ENCODE measurements around the gene MAPRE2. TPM values are rescaled to one million over a fixed set of nuclear protein-coding genes. Genes with fewer than 3 reads are reported as not detected.

MAPRE2 gene
- total and polyA plus RNA-seq, 8 donors: 4.8 to 18.2 (median 10.6) TPM

DNA sequence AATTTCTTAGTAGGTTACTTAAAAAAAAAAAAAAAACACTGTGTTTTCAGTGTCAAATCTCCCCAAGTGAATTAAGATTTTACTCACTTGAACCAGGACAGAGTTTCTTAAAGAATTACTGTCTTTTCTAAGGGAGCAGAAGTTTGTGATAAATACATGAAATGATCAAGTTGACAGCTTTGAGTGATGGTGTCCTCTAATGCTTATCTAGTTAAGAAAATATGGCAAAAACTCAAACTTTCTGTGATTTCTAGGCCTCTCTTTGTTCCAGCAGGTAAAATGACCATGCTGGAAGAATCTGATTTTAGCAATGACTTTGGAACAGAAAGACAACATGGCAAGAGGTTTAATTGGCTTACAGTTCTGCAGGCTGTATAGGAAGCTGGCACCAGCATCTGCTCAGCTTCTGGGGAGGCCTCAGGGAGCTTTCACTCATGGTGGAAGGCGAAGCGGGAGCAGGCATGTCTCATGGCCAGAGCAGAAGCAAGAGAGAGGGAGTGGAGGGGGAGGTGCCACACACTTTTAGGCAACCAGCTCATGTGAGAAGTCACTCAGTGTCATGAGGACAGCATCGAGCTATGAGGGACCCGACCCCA is 6.6 kb downstream of the MAPRE2 start:
- Histone ChIP-seq H3K27me3 (no peaks in the 10 kb centered on the region), H3K27ac (no peak overlapping the region), H3K4me1 (peaks cover 0 to 14% (median 6%) of the 10 kb centered on the region in 3 donors), H3K4me3 (no peak overlapping the region), H3K36me3 (no peaks in the 10 kb centered on the region), H3K9me3 (no peaks in the 10 kb centered on the region)
- TF ChIP-seq, protein P1, sequence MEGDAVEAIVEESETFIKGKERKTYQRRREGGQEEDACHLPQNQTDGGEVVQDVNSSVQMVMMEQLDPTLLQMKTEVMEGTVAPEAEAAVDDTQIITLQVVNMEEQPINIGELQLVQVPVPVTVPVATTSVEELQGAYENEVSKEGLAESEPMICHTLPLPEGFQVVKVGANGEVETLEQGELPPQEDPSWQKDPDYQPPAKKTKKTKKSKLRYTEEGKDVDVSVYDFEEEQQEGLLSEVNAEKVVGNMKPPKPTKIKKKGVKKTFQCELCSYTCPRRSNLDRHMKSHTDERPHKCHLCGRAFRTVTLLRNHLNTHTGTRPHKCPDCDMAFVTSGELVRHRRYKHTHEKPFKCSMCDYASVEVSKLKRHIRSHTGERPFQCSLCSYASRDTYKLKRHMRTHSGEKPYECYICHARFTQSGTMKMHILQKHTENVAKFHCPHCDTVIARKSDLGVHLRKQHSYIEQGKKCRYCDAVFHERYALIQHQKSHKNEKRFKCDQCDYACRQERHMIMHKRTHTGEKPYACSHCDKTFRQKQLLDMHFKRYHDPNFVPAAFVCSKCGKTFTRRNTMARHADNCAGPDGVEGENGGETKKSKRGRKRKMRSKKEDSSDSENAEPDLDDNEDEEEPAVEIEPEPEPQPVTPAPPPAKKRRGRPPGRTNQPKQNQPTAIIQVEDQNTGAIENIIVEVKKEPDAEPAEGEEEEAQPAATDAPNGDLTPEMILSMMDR (IDR thresholded peaks at IDR 0.05): no peak
- 99% methylated on average over 4 of the region's 4 CpGs for WGBS, 2 donors
- DNase-seq (no peak), FAIRE-seq (no peak), ATAC-seq (no peak)
- intact Hi-C loops (cut with DNase I): no loop called here

DNA sequence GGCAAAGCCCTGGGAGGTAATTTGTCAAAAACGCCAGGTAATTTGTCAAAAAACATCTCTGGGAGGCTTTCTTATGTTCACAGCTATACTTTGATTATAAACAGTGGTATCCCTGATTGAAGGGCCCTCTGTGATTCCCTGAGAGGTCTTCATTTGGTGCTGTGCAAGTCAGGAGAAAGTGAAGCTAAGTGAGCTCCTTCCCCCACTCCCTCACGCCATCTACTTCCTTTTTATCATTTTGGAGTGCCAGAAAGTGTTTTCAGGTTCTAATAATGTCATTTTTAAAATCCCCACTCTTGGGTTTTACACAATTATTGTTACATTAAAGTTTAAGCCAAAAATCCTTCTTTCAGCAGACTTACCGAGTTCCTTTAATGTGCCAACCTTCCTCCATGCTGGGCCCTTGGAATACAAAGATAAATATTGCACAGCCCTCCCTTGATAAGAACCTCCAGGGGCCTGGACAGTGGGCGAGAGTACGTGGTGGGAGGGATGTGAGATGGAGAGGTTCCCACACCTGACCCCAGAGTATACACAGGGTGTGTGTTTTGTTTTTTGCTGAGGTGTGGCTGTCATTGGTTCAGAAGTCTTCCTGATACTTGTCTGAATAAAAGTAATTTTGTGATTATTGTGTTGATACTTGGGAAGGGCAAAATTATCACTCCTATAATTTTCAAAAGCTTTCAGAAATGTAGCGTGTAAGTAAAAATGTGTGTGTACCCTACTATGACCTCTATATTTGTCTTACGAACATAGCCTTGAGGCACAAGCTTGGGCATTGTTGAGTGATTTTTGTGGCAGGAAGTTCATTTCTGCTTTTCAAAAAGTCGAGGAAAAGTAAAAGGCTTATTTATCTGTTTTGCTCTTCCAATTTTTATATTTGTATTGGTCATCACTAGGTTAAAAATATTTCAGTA is 8.2 kb downstream of the MAPRE2 start:
- peak in 1 of 4 donors; percentile 20 for ATAC-seq
- intact Hi-C loops (cut with DNase I): no loop called here
- no peak overlapping the region for H3K27ac ChIP-seq
- WGBS, 2 donors: 57 to 73% methylated on average over 8 of the region's 8 CpGs
- H3K4me1 ChIP-seq: peaks cover 0 to 9% (median 6%) of the 10 kb centered on the region in 3 donors
- no peak overlapping the region for H3K4me3 ChIP-seq
- no peak for DNase-seq
- TF ChIP-seq, protein P1 (IDR thresholded peaks at IDR 0.05): no peak
- no peaks in the 10 kb centered on the region for H3K27me3 ChIP-seq
- no peaks in the 10 kb centered on the region for H3K9me3 ChIP-seq
- FAIRE-seq: no peak
- H3K36me3 ChIP-seq: no peaks in the 10 kb centered on the region

DNA sequence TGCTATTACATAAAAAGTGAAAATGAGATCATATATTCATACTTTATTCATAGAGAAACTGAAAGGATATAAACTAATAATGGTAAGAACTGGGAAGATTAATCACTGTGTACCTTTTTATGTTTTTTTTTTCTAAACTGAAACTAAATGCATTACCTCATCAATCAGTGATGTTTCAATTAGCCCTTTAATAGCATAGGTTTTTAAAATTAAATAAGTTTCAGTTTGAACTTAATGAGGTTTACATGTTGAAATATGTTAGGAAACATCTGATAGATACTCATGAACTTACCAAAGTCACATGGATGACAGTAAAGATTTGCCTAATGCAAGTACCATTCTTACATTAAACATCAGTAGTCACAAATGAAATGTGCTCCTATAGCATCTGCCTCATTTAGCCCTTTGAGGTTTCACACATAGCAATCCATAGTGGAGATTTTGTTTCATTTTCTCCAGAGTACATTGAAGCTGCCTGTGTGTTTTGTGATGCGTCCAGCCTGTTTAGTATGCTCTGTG is 8.9 kb downstream of the MAPRE2 start:
- DNase-seq (no peak), FAIRE-seq (no peak), ATAC-seq (peak in 2 of 4 donors; percentile 39 to 51)
- Histone ChIP-seq H3K27ac (peak overlapping the region in 2 of 4 donors; percentile 16 to 52), H3K36me3 (no peaks in the 10 kb centered on the region), H3K9me3 (no peaks in the 10 kb centered on the region), H3K4me1 (peaks cover 0 to 7% (median 6%) of the 10 kb centered on the region in 3 donors), H3K4me3 (no peak overlapping the region), H3K27me3 (no peaks in the 10 kb centered on the region)
- TF ChIP-seq, protein P1 (IDR thresholded peaks at IDR 0.05): no peak
- WGBS, 2 donors: 80 to 85% methylated on average over 1 of the region's 1 CpG
- intact Hi-C loops (cut with DNase I): no loop called here

DNA sequence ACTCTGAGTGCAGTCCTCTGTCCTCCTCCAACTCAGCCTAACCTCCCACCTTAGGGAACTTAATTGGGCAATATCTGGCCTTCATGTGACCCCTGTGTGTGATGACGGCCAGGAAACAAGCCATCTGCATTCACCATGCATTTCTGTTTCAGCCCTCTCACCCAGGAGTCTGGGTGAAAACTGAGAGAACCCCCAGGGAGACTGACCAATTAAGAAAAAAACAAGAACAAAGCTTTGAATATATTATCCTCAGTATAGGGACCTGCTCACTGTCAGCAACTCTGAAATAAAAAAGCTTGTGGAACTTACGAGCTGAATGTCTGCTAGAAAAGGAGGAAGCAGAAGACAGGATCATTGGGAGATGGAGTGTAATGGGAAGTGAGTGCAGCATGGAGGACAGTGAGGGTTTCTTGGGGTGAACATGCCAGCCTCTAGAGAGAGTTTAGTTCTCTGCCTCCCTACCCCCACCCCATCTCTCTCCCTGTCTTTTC is 9.5 kb downstream of the MAPRE2 start:
- DNase-seq (no peak), ATAC-seq (peak in 3 of 4 donors; percentile 44 to 71 (median 57)), FAIRE-seq (no peak)
- Histone ChIP-seq H3K27me3 (no peaks in the 10 kb centered on the region), H3K9me3 (no peaks in the 10 kb centered on the region), H3K4me3 (no peak overlapping the region), H3K4me1 (peaks cover 0 to 6% (median 5%) of the 10 kb centered on the region in 3 donors), H3K36me3 (no peaks in the 10 kb centered on the region), H3K27ac (peak overlapping the region in 2 of 4 donors; percentile 16 to 52)
- TF ChIP-seq, protein P1 (IDR thresholded peaks at IDR 0.05): no peak
- 64 to 68% methylated on average over 2 of the region's 2 CpGs for WGBS, 2 donors
- intact Hi-C loops (cut with DNase I): no loop called here
